Measurements from ENCODE around the gene MCOLN1.

The MCOLN1 gene

GRCh38 chr19:7504684-7505083 lies 17.7 kb upstream of the MCOLN1 start:
- peak in 1 of 4 experiments; percentile 2 for DNase-seq

GRCh38 chr19:7505288-7505681 lies 17.1 kb upstream of the MCOLN1 start:
- DNase-seq: no peak

- DNase-seq: peak in 2 of 4 experiments; percentile 49 to 63
Observed at GRCh38 chr19:7505682-7506384, 16.6 kb upstream of the MCOLN1 start.

GRCh38 chr19:7506385-7507328 lies 15.8 kb upstream of the MCOLN1 start:
- DNase-seq: peak; percentile 86 to 91 (median 87)

DNA sequence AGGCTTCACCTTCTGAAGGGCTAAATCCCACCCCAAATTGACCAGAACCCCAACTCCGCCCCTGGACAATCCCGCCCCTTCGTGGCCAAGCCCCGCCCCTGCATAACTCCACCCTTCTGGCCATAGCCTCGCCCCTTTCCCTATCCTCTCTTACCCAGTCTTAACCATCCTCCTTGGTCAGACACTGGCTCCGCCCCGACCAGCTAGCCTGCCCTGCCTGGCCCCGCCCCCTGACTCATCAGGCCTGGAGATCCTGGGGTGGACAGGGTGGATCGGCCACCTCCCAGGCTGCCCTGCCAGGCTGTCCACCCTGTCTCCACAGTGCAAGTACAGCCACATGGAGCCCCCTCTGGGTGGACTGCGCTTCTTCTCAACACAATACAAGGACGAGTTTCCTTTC lies 14.5 kb upstream of the MCOLN1 start:
- DNase-seq: peak; percentile 70 to 79 (median 75)

- DNase-seq: peak in 3 of 4 experiments; percentile 36 to 65 (median 65)
Observed at GRCh38 chr19:7509625-7510024, 12.8 kb upstream of the MCOLN1 start.

DNA sequence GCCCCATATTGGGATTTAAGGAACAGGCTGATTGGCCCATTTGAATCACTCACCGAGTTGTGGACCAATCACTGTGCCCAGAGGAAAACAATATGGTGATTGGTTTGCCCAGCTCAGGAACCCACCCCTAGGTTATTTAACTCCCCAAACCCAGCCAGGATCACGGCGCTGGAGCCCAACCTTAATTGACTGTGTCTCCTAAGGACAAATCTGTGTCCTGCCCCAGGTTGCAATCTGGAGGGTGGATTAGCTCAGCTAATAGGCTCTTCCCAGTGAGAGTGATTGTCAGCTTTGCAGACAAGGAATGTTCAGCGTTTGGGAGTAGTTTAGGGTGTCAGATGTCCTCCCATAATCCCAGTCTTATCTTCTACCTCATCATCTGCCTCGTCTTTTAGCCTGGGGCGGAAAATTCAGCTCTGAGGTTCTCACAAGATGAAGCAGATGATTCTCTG lies 10.0 kb upstream of the MCOLN1 start:
- no peak for DNase-seq

- DNase-seq: no peak
Observed at GRCh38 chr19:7513809-7514642, 8.4 kb upstream of the MCOLN1 start.

GRCh38 chr19:7515110-7515644 lies 7.2 kb upstream of the MCOLN1 start:
- no peak for DNase-seq

DNA sequence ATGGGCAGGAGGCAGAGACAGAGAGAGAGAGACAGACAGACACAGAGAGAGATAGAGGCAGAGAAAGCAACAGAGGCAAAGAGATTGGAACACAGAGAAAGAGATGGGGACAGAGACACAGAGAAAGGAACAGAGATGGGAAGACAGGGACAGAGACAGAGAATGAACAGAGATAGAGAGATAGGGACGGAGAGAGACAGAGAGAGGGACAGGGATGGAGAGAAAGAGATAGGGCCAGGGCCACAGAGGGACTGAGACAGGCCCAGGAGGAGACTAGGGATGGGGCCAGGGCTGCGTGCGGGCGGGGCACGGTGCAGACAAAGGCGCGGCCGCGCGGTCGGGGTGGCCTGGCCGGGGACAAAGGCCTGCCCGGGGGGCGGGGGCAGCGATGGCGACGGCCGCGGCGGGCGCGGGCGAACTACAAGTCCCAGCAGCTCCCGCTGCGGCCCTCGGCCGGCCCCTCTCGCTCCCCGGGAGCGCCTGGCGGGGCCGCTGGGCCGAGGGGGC lies 6.7 kb upstream of the MCOLN1 start, which contains the start of gene ZNF358:
Gene ZNF358 (plus strand): TSS at position 459 of the 507 bp plus-strand sequence. CDS start 3,140 bp downstream, outside the sequence.
- peak; percentile 58 to 84 (median 70) for DNase-seq

GRCh38 chr19:7516333-7516732 lies 6.1 kb upstream of the MCOLN1 start:
- DNase-seq: peak in 1 of 4 experiments; percentile 9

DNA sequence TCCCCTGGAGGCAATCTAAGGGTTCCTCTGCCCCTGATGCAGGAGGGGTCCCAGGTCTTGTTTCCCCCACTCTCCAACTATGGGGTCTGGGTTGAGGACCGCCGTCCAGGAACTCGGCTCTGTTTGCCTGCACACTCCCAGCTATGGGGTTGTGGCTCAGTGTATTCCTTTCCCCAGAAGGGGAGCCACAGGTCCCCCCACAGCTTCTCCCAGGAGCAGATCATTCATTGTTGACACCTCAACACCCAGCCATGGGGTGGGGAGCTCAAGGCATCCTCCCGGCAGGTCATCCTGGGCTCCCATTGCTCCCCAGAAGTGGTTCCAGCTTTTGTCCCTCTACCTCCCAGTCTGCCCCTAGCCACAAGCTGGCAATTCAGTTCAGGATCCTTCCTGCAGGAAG lies 5.5 kb upstream of the MCOLN1 start:
- DNase-seq: no peak

DNA sequence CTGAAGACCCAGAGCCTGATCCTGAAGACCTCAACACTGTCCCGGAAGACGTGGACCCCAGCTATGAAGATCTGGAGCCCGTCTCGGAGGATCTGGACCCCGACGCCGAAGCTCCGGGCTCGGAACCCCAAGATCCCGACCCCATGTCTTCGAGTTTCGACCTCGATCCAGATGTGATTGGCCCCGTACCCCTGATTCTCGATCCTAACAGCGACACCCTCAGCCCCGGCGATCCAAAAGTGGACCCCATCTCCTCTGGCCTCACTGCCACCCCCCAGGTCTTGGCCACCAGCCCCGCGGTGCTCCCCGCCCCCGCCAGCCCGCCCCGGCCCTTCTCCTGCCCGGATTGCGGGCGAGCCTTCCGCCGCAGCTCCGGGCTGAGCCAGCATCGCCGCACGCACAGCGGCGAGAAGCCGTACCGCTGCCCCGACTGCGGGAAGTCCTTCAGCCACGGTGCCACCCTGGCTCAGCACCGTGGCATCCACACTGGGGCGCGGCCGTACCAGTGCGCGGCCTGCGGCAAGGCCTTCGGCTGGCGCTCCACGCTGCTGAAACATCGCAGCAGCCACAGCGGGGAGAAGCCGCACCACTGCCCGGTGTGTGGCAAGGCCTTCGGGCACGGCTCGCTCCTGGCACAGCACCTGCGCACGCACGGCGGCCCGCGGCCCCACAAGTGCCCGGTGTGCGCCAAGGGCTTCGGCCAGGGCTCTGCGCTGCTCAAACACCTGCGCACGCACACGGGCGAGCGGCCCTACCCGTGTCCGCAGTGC lies 2.9 kb upstream of the MCOLN1 start:
- peak in 1 of 4 experiments; percentile 1 for DNase-seq

DNA sequence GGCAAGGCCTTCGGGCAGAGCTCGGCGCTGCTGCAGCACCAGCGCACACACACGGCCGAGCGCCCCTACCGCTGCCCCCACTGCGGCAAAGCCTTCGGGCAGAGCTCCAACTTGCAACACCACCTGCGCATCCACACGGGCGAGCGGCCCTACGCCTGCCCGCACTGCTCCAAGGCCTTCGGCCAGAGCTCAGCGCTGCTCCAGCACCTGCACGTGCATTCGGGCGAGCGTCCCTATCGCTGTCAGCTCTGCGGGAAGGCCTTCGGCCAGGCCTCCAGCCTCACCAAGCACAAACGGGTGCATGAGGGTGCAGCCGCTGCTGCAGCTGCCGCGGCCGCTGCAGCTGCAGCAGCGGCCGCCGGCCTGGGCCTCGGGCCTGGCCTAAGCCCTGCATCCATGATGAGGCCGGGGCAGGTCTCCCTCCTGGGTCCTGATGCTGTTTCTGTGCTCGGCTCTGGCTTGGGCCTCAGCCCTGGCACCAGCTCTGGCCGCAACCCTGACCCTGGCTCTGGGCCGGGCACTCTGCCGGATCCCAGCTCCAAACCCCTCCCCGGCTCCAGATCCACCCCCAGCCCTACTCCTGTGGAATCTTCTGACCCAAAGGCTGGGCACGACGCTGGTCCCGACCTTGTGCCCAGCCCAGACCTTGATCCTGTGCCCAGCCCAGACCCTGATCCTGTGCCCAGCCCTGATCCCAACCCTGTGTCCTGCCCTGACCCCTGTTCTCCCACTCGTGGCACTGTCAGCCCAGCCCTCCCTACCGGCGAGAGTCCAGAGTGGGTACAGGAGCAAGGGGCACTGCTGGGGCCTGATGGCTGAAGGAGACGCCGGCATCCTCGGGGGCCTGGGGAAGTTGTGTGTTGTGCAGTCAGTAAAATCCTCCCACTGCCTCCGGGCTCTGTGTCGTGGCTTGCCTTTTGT lies 2.0 kb upstream of the MCOLN1 start:
- no peak for DNase-seq

DNA sequence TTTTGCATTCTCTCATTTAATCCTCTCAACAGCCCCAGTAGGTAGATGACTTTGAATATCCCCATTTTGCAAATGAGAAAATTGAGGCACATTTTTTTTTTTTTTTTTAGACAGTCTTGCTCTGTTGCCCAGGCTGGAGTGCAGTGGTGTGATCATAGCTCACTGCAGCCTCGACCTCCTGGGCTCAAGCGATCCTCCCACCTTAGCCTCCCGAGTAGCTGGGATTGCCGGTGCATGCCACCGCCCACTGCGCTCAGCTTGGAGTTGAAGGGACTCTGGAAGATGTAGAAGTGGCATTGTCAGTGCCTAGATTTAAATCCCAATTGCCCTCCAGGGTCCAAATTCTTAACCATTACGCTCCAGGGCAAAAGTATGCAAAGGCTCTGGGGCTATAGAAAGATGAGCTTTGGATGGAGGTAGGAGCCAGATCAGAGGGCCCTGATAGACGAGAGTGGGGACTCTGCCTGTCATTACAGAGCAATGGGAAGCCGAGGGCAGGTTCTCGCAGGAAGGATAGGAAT lies 813 bp upstream of the MCOLN1 start:
- DNase-seq: no peak

- peak; percentile 48 to 67 (median 60) for DNase-seq
Observed at GRCh38 chr19:7522923-7523667, 671 bp downstream of the MCOLN1 start.

GRCh38 chr19:7524523-7524922 lies 2.1 kb downstream of the MCOLN1 start:
- DNase-seq: no peak

DNA sequence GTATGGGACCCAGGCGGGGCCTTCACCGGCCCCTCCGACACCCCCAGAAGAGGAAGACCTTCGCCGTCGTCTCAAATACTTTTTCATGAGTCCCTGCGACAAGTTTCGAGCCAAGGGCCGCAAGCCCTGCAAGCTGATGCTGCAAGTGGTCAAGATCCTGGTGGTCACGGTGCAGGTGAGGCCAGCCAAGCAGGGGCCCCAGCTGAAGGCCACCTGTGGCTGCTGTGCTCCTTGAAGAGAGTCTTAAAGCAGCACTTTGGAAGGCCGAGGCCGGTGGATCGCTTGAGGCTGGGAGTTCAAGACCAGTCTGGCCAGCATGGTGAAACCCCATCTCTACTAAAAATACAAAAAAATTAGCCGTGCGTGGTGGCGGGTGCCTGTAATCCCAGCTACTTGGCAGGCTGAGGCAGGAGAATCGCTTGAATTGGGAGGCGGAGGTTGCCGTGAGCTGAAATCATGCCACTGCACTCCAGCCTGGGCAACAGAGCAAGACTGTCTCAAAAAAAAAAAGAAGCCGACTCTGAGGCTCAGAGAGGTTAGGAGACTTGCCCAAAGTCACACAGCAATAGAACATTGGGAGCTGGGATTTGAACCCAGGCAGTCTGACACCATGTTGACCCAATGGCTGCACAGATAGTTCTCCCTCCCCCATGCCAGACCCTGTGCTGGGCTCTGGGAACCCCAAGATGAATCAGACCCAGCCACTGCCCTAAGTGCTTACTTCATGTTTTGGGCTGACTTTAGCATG lies 2.7 kb downstream of the MCOLN1 start:
- DNase-seq: no peak
